NCI-H82 treated with DMSO at 0.1 percent for 48 hours (cell line): ENCODE results near the gene SLF2.

ENCODE experiments used
- DNase-seq: peaks from one replicate; lab custom pipeline; 2025; ENCODE audit not compliant: unreplicated experiment; lab: John Stamatoyannopoulos, UW

Gene SLF2

GRCh38 chr10:100978121-100978900 is 65.5 kb downstream of the SLF2 start:
- DNase-seq, result no peak

DNA sequence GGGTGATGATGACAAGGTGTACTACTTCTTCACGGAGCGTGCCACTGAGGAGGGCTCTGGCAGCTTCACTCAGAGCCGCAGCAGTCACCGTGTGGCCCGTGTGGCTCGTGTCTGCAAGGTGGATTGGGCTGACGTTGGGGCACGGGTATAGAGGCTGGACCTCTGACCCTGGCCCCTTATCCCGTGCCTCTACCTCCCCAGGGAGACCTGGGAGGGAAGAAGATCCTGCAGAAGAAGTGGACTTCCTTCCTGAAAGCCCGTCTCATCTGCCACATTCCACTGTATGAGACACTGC is 66.1 kb downstream of the SLF2 start:
- no peak for DNase-seq

GRCh38 chr10:100979791-100980272 is 67.1 kb downstream of the SLF2 start:
- no peak for DNase-seq

- no peak for DNase-seq
Observed at GRCh38 chr10:100980311-100980710, 67.5 kb downstream of the SLF2 start.

- no peak for DNase-seq
Observed at GRCh38 chr10:100980711-100981110, 67.9 kb downstream of the SLF2 start.

- DNase-seq, result no peak
Observed at GRCh38 chr10:100981178-100981772, 68.5 kb downstream of the SLF2 start.

DNA sequence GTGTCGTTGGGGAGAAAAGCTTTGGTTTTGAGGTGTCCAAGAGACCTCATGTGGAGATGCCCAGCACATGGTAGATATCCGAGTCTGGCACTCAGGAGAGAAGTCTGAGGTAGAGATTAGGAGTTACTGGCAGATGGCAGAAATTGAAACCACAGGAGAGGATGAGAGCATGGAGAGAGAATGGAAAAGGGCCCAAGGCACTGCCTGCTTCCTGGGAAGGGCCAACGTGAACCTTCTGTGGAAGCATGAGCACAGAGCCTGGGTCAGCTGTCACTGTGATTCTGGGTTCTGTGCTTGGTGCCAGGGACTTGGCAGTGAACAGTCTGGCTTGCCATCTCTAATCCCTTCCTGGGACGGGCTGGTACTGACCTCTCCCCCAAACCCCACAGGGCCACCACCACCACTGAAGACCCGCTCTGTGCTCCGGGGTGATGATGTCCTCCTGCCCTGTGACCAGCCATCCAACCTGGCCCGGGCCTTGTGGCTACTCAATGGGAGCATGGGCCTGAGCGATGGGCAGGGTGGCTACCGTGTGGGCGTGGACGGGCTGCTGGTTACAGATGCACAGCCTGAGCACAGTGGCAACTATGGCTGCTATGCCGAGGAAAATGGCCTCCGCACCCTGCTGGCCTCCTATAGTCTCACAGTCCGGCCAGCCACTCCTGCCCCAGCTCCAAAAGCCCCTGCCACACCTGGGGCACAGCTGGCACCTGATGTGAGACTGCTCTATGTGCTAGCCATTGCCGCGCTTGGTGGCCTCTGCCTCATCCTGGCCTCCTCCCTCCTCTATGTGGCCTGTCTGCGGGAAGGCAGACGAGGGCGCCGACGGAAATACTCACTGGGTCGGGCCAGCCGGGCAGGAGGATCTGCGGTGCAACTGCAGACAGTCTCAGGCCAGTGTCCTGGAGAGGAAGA is 70.4 kb downstream of the SLF2 start:
- DNase-seq, result no peak

- no peak for DNase-seq
Observed at GRCh38 chr10:100983868-100984671, 71.3 kb downstream of the SLF2 start.

GRCh38 chr10:100984672-100985177 is 72.0 kb downstream of the SLF2 start:
- no peak for DNase-seq

DNA sequence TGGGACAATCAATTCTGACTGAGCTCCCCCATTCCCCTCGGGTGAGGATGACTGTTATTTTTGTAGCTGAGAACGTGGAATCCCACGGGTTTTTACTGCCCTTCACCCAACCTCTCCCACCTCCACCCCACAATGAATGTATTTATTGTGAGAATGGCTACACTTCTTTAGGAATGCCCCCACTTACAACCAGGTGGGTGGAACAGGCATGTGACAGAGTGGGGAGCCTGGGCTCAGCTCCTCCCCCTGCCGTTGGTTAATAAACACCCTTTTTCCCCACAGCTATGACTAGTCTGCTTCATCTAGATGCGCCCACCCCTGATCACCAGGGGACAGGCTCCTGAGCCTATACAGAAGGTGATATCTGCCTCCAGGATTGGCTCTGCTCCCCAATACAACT is 72.6 kb downstream of the SLF2 start:
- DNase-seq, result no peak

DNA sequence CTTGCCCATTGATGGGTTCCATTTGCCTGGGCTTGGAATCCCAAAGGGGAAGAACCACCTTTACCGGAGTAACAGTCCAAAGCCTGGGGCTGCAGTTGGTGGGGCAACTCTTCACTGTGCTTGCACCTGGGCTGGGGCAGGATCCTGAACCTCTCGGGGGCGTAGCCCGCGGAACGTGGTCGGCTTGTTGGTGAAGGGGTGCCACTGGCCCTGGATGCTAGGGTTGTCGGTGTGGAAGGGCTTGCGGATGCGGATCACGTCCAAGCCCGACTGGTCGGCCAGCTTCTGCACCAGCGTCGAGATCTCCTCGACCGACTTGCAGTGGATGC is 73.8 kb downstream of the SLF2 start:
- DNase-seq, result no peak

DNA sequence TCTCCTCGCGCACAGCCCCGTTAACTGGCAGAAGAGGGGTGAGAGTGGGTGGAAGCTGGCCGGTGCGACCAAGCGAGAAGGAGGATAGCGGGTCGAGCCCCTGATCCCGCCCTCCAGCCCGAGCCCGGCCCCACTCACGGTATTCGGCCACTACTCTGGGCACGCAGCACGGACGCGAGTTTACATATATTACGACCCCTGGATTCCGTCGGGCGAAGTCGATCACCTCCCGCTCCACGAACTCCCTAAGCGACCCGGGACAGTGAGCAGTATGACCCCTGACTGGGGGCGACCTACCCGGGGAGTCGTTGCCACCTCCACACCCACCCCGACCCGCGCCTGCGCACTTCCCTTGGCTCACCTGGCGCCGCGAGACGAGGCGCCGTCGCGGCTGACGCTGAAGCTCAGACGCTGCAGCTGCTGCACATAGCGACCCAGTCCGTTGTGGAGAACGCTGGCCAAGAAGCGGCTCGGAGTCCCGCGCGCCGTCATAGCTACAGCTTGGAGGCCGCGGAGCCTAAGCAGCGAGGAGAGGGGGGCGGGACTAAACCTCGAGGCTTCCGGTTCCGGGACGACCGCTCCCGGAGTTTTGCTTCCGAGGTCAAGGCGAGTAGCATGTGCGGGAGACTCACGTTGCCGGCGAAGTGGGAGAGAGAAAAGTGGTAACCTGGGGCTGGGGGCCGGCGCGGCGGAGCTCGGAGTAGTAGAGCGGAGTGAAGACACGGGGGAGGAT is 74.4 kb downstream of the SLF2 start, which contains the start of the genes MRPL43 and TWNK:
TSS of gene MRPL43 (minus strand) at position 546 of the 733 bp plus-strand sequence. CDS start at position 492, 54 bp downstream.
TSS of gene TWNK (plus strand) at position 592 of the 733 bp plus-strand sequence. CDS start 668 bp downstream, outside the sequence.
- peak; percentile 28 for DNase-seq

GRCh38 chr10:100987685-100988049 is 74.9 kb downstream of the SLF2 start:
- no peak for DNase-seq

DNA sequence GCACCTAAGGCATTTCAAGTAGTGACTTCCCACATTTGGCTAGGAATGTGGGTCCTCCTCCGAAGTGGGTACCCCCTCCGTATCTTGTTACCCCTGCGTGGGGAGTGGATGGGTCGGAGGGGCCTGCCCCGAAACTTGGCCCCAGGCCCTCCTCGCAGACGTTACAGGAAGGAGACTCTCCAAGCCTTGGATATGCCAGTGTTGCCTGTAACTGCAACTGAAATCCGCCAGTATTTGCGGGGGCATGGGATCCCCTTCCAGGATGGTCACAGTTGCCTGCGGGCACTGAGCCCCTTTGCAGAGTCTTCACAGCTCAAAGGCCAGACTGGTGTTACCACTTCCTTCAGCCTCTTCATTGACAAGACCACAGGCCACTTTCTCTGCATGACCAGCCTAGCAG is 75.4 kb downstream of the SLF2 start:
- no peak for DNase-seq

DNA sequence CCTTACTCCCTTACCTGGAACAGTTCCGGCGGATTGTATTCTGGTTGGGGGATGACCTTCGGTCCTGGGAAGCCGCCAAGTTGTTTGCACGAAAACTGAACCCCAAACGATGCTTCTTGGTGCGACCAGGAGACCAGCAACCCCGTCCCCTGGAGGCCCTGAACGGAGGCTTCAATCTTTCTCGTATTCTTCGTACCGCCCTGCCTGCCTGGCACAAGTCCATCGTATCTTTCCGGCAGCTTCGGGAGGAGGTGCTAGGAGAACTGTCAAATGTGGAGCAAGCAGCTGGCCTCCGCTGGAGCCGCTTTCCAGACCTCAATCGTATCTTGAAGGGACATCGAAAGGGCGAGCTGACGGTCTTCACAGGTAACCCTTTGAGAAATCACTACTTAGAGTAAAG is 76.3 kb downstream of the SLF2 start:
- DNase-seq, result no peak

DNA sequence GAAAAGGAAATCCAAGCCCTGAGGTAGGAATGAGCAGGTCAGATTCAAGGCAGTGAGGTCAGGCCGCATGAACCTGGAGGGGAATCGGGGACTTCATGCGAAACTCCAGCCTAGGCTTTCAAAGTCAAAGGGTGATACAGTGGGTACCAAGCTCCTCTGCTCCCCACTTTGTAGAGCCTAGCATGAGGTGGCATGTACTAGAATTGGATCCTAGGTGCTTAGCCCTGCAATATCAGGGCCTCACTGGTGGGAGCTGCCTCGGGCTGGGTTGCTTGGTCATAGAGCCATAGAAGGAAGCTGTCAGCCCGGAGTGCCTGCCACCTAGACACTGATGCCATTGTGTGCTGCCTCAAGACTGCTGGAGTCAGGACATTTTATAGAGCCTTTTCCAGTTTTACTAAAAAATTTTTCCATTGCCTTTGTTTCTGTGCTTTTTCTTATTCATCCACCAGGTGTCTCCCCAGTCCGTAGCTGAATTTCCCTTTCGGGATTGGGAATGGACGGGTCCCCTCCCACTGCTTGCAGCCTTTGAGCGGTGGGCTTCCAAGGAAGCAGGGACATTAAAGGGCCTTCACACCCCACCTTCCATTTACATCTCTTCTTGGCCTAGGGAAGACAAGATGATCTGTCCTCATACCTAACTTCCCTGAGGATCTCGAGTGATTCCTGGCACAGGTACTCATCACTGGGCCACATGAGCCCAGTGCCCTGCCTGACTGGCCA is 81.4 kb downstream of the SLF2 start:
- DNase-seq, result no peak

- DNase-seq, result peak; percentile 35
Observed at GRCh38 chr10:100995181-100995580, 82.4 kb downstream of the SLF2 start.

DNA sequence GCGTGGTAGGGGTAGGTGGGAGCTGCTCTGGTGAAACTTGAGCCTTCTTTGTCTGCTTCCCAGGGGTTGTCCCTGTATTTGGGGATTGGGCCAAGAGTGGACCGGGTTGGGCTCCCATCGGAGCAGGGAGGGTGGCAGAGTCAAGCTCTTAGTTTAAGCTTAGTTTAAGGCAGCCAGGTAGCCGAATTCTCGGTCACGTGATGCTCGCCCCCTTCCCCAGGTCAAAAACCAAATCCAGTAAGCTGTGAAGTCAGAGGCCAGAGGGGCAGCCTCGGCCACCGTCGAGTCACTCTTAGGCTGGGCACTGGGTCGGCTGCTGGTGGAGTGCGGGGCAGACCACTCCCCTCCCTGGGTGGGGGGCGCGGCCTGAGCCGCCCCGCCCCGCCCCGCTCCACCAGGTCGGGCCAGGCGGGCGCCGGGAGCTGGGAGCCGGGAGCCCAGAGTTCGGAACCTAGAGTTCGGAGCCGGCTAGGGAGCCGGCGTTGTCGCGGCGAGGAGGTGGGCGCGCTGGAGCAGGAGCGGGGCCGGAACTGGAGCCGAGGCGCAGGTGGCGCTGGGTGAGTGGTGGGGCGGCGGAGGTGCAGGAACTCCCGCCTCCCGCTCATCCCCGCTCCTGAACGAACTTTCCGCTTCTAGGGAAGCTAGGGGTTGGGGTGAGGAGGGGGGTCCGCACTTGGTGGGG is 84.1 kb downstream of the SLF2 start:
- DNase-seq, result peak; percentile 7
